H9 (cell line): Measurements from ENCODE around the gene KLF15. TPM values are rescaled to one million over a fixed set of nuclear protein-coding genes. Genes with fewer than 3 reads are reported as not detected.

Source experiments
- DNase-seq: peaks from one replicate; pipeline ENCODE4 v3.0.0-alpha.2; 2017
- H2AFZ ChIP-seq: one replicate; pipeline ENCODE4 v1.6.1; 2013; ENCODE audit warnings: mild to moderate bottlenecking, low read length, control low read depth, moderate library complexity
- H2AK5ac ChIP-seq: 2 replicates; pipeline ENCODE4 v1.6.1; 2013; ENCODE audit warnings: low read length, control low read depth, mixed read lengths; ENCODE audit not compliant: insufficient read length
- H2BK120ac ChIP-seq: one replicate; pipeline ENCODE4 v1.6.1; 2013; ENCODE audit warnings: low read depth, mild to moderate bottlenecking, low read length, control low read depth, inconsistent platforms; ENCODE audit not compliant: poor library complexity, severe bottlenecking
- H2BK12ac ChIP-seq: 2 replicates; pipeline ENCODE4 v1.6.1; 2013; ENCODE audit warnings: low read length, control low read depth, mixed read lengths, low read depth; ENCODE audit not compliant: insufficient read length
- H2BK15ac ChIP-seq: 2 replicates; pipeline ENCODE4 v1.6.1; 2013; ENCODE audit warnings: low read depth, low read length, control low read depth
- H2BK20ac ChIP-seq: one replicate; pipeline ENCODE4 v1.6.1; 2013; ENCODE audit warnings: low read depth, mild to moderate bottlenecking, low read length, control low read depth, inconsistent platforms; ENCODE audit not compliant: poor library complexity, severe bottlenecking
- H2BK5ac ChIP-seq: 2 replicates; pipeline ENCODE4 v1.6.1; 2013; ENCODE audit warnings: low read length, control low read depth, mixed read lengths; ENCODE audit not compliant: insufficient read length
- H3K14ac ChIP-seq: 2 replicates; pipeline ENCODE4 v1.6.1; 2013; ENCODE audit warnings: low read length, control low read depth; ENCODE audit not compliant: insufficient read depth
- H3K18ac ChIP-seq: 2 replicates; pipeline ENCODE4 v1.6.1; 2013; ENCODE audit warnings: low read depth, mild to moderate bottlenecking, mixed read lengths, low read length, control low read depth; ENCODE audit not compliant: insufficient read length
- H3K23ac ChIP-seq: 2 replicates; pipeline ENCODE4 v1.6.1; 2013; ENCODE audit warnings: low read length, control low read depth, mixed read lengths, low read depth; ENCODE audit not compliant: insufficient read length
- H3K23me2 ChIP-seq: 2 replicates; pipeline ENCODE4 v1.6.1; 2013; ENCODE audit warnings: low read depth, mild to moderate bottlenecking, mixed read lengths, low read length, control low read depth; ENCODE audit not compliant: insufficient read length, poor library complexity, severe bottlenecking
- H3K27ac ChIP-seq: 2 replicates; pipeline ENCODE4 v1.5.1; 2013; ENCODE audit warnings: low read length, control low read depth, mixed read lengths, low read depth; ENCODE audit not compliant: insufficient read length
- H3K27me3 ChIP-seq: 2 replicates; pipeline ENCODE4 v1.6.1; 2013; ENCODE audit warnings: low read length, control low read depth, inconsistent platforms; ENCODE audit not compliant: insufficient read depth
- H3K4ac ChIP-seq: 2 replicates; pipeline ENCODE4 v1.6.1; 2013; ENCODE audit warnings: low read depth, mild to moderate bottlenecking, control low read depth, inconsistent platforms, low read length, moderate library complexity
- H3K4me1 ChIP-seq: 2 replicates; pipeline ENCODE4 v1.6.1; 2013; ENCODE audit warnings: low read length, control low read depth, inconsistent platforms; ENCODE audit not compliant: insufficient read depth
- H3K4me2 ChIP-seq: 2 replicates; pipeline ENCODE4 v1.6.1; 2013; ENCODE audit warnings: low read length, control low read depth, mixed read lengths; ENCODE audit not compliant: insufficient read length, insufficient read depth
- H3K56ac ChIP-seq: 2 replicates; pipeline ENCODE4 v1.6.1; 2013; ENCODE audit warnings: low read depth, mild to moderate bottlenecking, mixed read lengths, low read length, control low read depth; ENCODE audit not compliant: insufficient read length
- H3K79me1 ChIP-seq: 2 replicates; pipeline ENCODE4 v1.6.1; 2013; ENCODE audit warnings: low read depth, mild to moderate bottlenecking, moderate library complexity, low read length, control low read depth, inconsistent platforms; ENCODE audit not compliant: insufficient read depth, poor library complexity, severe bottlenecking
- H3K79me2 ChIP-seq: 2 replicates; pipeline ENCODE4 v1.6.1; 2013; ENCODE audit warnings: low read length, control low read depth, inconsistent platforms; ENCODE audit not compliant: insufficient read depth
- H3K9ac ChIP-seq: 2 replicates; pipeline ENCODE4 v1.6.1; 2013; ENCODE audit warnings: low read length, control low read depth, mixed read lengths; ENCODE audit not compliant: insufficient read length; ENCODE audit errors: extremely low read depth
- H3K9me3 ChIP-seq: one replicate; pipeline ENCODE4 v1.6.1; 2013; ENCODE audit warnings: low read depth, low read length, inconsistent platforms; ENCODE audit not compliant: control insufficient read depth
- H3T11ph ChIP-seq: one replicate; pipeline ENCODE4 v1.6.1; 2013; ENCODE audit warnings: mild to moderate bottlenecking, low read length, control low read depth, inconsistent platforms
- H4K20me1 ChIP-seq: one replicate; pipeline ENCODE4 v1.6.1; 2013; ENCODE audit not compliant: control insufficient read depth, insufficient read length, insufficient read depth
- H4K5ac ChIP-seq: 2 replicates; pipeline ENCODE4 v1.6.1; 2013; ENCODE audit warnings: low read depth, mild to moderate bottlenecking, mixed read lengths, low read length, control low read depth; ENCODE audit not compliant: insufficient read length
- H4K8ac ChIP-seq: replicated peaks from 2 replicates; pipeline ENCODE4 v1.6.1; 2013; ENCODE audit warnings: low read length, control low read depth, mixed read lengths, low read depth; ENCODE audit not compliant: insufficient read length
- H4K91ac ChIP-seq: 2 replicates; pipeline ENCODE4 v1.6.1; 2013; ENCODE audit warnings: low read depth, mild to moderate bottlenecking, moderate library complexity, mixed read lengths, low read length, control low read depth; ENCODE audit not compliant: insufficient read length
- H3K27ac Mint-ChIP-seq, 3 experiments: 2 replicates in 2 of 3; 3 replicates in 1 of 3; pipeline ENCODE4 v1.8.0; 2020 to 2021; ENCODE audit warnings: mixed read lengths in 3 of 3, mild to moderate bottlenecking in 1 of 3, moderate library complexity in 1 of 3
- H3K27me3 Mint-ChIP-seq: 2 replicates; pipeline ENCODE4 v1.8.0; 2021; ENCODE audit warnings: low read depth, mild to moderate bottlenecking, moderate library complexity, mixed read lengths
- H3K36me3 Mint-ChIP-seq, 3 experiments: 2 replicates in 2 of 3; 3 replicates in 1 of 3; pipeline ENCODE4 v1.8.0; 2020 to 2021; ENCODE audit warnings: low read depth in 3 of 3, mixed read lengths in 3 of 3; ENCODE audit not compliant: insufficient read depth in 1 of 3
- H3K4me1 Mint-ChIP-seq, 2 experiments: 2 replicates each; pipeline ENCODE4 v1.8.0; 2020; ENCODE audit warnings: mixed read lengths in 2 of 2
- H3K4me3 Mint-ChIP-seq, 2 experiments: 2 replicates in 1 of 2; 3 replicates in 1 of 2; pipeline ENCODE4 v1.8.0; 2020 to 2021; ENCODE audit warnings: mild to moderate bottlenecking in 2 of 2, mixed read lengths in 2 of 2, moderate library complexity in 1 of 2
- H3K9me3 Mint-ChIP-seq, 2 experiments: 2 replicates in 1 of 2; 3 replicates in 1 of 2; pipeline ENCODE4 v1.8.0; 2020; ENCODE audit warnings: mild to moderate bottlenecking in 2 of 2, mixed read lengths in 2 of 2, moderate library complexity in 1 of 2
- CTCF ChIP-seq: fragments of 200-600 bp; sonication (generic); conservative IDR thresholded peaks from 3 replicates; pipeline ENCODE4 v1.8.0; 2021; ENCODE audit warnings: antibody characterized with exemption, mild to moderate bottlenecking
- WGBS: extraction: QIAGEN DNeasy Blood & Tissue Kit; methylation state at CpG from one replicate; pipeline ENCODE4 v1.1.7; 2013; ENCODE audit warnings: missing lambda C conversion rate, low lambda C conversion rate, mixed read lengths; ENCODE audit not compliant: insufficient read length; ENCODE audit errors: extremely low coverage; 5-methylcytosine and 5-hydroxymethylcytosine counted together
- total RNA-seq: library from RNA; stranded (reverse); gene quantifications from 2 replicates; pipeline ENCODE4 v1.2.1, GENCODE V29; 2021

The KLF15 gene
- total RNA-seq, 1 experiment from 2014 or later: 10.8 TPM

GRCh38 chr3:126372413-126373145 is 15.4 kb upstream of the KLF15 start:
- H2AFZ ChIP-seq: no peak overlapping the region
- DNase-seq: no peak
- peaks cover 5 to 8% of the 10 kb centered on the region in 2 experiments for H3K4me1 Mint-ChIP-seq
- H2BK15ac ChIP-seq: no peak overlapping the region
- H3K27me3 ChIP-seq: no peaks in the 10 kb centered on the region
- H3K9ac ChIP-seq: no peak overlapping the region
- 0 out of 5 replicates have a peak, but pooled peaks cover 0 to 2% of the 10 kb centered on the region in 2 experiments for H3K9me3 Mint-ChIP-seq
- no peak for TF ChIP-seq CTCF
- H3K36me3 Mint-ChIP-seq: no peaks in the 10 kb centered on the region; a peak in 1 of 7 replicates
- H3K56ac ChIP-seq: no peak overlapping the region
- H2BK5ac ChIP-seq: no peak overlapping the region
- no peak overlapping the region for H2BK12ac ChIP-seq
- H3K79me1 ChIP-seq: no peaks in the 10 kb centered on the region
- no peaks in the 10 kb centered on the region for H3K23me2 ChIP-seq
- no peak overlapping the region for H2AK5ac ChIP-seq
- H3K14ac ChIP-seq: no peak overlapping the region
- H4K20me1 ChIP-seq: no peaks in the 10 kb centered on the region
- no peak overlapping the region for H3K4me3 Mint-ChIP-seq
- H3K9me3 ChIP-seq: no peaks in the 10 kb centered on the region
- no peak overlapping the region for H3K18ac ChIP-seq
- peak overlapping the region in 1 of 3 experiments; percentile 46; a peak in 1 of 7 replicates for H3K27ac Mint-ChIP-seq
- no peaks in the 10 kb centered on the region; the same call in none of the 2 replicates for H3K27me3 Mint-ChIP-seq
- no peak overlapping the region for H3K23ac ChIP-seq
- no peak overlapping the region for H2BK20ac ChIP-seq
- no peak overlapping the region for H4K8ac ChIP-seq
- H4K91ac ChIP-seq: no peak overlapping the region
- H3K4me1 ChIP-seq: peaks cover 3% of the 10 kb centered on the region; the same call in 1 of the 2 replicates
- H3T11ph ChIP-seq: no peak overlapping the region
- H2BK120ac ChIP-seq: no peak overlapping the region
- H4K5ac ChIP-seq: no peak overlapping the region
- no peak overlapping the region for H3K27ac ChIP-seq
- no peak overlapping the region for H3K4me2 ChIP-seq
- H3K79me2 ChIP-seq: no peaks in the 10 kb centered on the region
- no CpG with 5 or more reads among the region's 12 CpGs for WGBS
- no peak overlapping the region for H3K4ac ChIP-seq
